HCT116 (cell line): Measurements from ENCODE around the gene TRPM3. TPM values are rescaled to one million over a fixed set of nuclear protein-coding genes. Genes with fewer than 3 reads are reported as not detected.

Experiments used
- ATAC-seq: fragments of 200-7000 bp; cut with Tn5 transposase; 2 replicates; pipeline ENCODE4 v1.9.1; 2020; ENCODE audit warnings: mild to moderate bottlenecking, moderate library complexity
- BruUV-seq: library from RNA; stranded (reverse); fragments of 400-500 nt; replicated peaks from 2 replicates; lab custom pipeline; 2021; lab: Mats Ljungman, UMichigan
- CTCF ChIA-PET: fragments of 300-600 bp; sonication (Branson Sonifier 250); formaldehyde crosslinking; loops from one replicate; lab custom pipeline; 2021; ENCODE audit warnings: antibody characterized with exemption; lab: Charles Lee
- POLR2A ChIA-PET: fragments of 300-600, 350-600 bp; sonication (Branson Sonifier 250); formaldehyde crosslinking; loops from one replicate; lab custom pipeline; 2021; ENCODE audit warnings: antibody characterized with exemption; lab: Charles Lee
- RAD21 ChIA-PET, 2 experiments: fragments of 300-600 bp; sonication (Branson Sonifier 250); formaldehyde crosslinking; loops; one replicate each; lab custom pipeline; 2023; ENCODE audit warnings: low total read pairs in 2 of 2; ENCODE audit not compliant: uncharacterized antibody in 2 of 2, unreplicated experiment in 2 of 2, low non-redundant PET in 1 of 2; lab: Charles Lee
- DNase-seq: peaks from one replicate; pipeline ENCODE4 v3.0.0-alpha.2; 2010; ENCODE audit warnings: low read depth, low spot score
- H2AFZ ChIP-seq: fragments of 200-600 bp; shearing (Covaris generic), sonication (generic); 2 replicates; pipeline ENCODE4 v1.6.1; 2017; ENCODE audit warnings: low read depth, mixed run types, mixed read lengths, antibody characterized with exemption, low read length; ENCODE audit not compliant: poor library complexity, severe bottlenecking
- H3K27ac ChIP-seq: 2 replicates; pipeline ENCODE4 v1.5.1; 2012; ENCODE audit warnings: low read depth, low read length
- H3K27me3 ChIP-seq: fragments of 200-600 bp; sonication (generic); 2 replicates; pipeline ENCODE4 v1.6.1; 2016; ENCODE audit warnings: mixed run types, low read length, mixed read lengths; ENCODE audit not compliant: insufficient read depth
- H3K36me3 ChIP-seq, 2 experiments: fragments of 200-500 bp in 1 of 2; fragments of 200-600 bp in 1 of 2; sonication (Bioruptor generic) in 1 of 2; sonication (generic) in 1 of 2; 2 replicates each; pipeline versions ENCODE4 v1.5.1 to v1.6.1; 2014 to 2016; ENCODE audit warnings: low read length in 2 of 2, inconsistent platforms in 1 of 2, mixed read lengths in 1 of 2, mixed run types in 1 of 2; ENCODE audit not compliant: insufficient read depth in 2 of 2, control insufficient read depth in 1 of 2
- H3K4me1 ChIP-seq, 2 experiments: fragments of 200-600 bp in 1 of 2; sonication (generic) in 1 of 2; 2 replicates each; pipeline versions ENCODE4 v1.5.1 to v1.6.1; 2012 to 2017; ENCODE audit warnings: low read length in 2 of 2, inconsistent platforms in 1 of 2, mild to moderate bottlenecking in 1 of 2, mixed read lengths in 1 of 2, mixed run types in 1 of 2, moderate library complexity in 1 of 2; ENCODE audit not compliant: insufficient read depth in 2 of 2, control insufficient read depth in 1 of 2
- H3K4me2 ChIP-seq: fragments of 200-600 bp; sonication (generic); 2 replicates; pipeline ENCODE4 v1.6.1; 2017; ENCODE audit warnings: mixed run types, low read length, mixed read lengths
- H3K4me3 ChIP-seq, 2 experiments: fragments of 200-600 bp in 1 of 2; sonication (generic) in 1 of 2; replicated peaks in 1 of 2; 2 replicates each; pipeline ENCODE4 v1.5.1; 2011 to 2016; ENCODE audit warnings: low read length in 2 of 2, control low read depth in 1 of 2, low read depth in 1 of 2, mild to moderate bottlenecking in 1 of 2, mixed read lengths in 1 of 2, mixed run types in 1 of 2
- H3K79me2 ChIP-seq: fragments of 200-600 bp; sonication (generic); 2 replicates; pipeline ENCODE4 v1.6.1; 2017; ENCODE audit warnings: mild to moderate bottlenecking, mixed run types, low read length, moderate library complexity, mixed read lengths; ENCODE audit not compliant: insufficient read depth
- H3K9ac ChIP-seq: fragments of 200-600 bp; sonication (generic); 2 replicates; pipeline ENCODE4 v1.6.1; 2016; ENCODE audit warnings: low read length, mixed read lengths
- H3K9me2 ChIP-seq: fragments of 200-600 bp; sonication (generic), shearing (Covaris generic); 2 replicates; pipeline ENCODE4 v1.6.1; 2017; ENCODE audit warnings: mixed run types, mild to moderate bottlenecking, moderate library complexity; ENCODE audit not compliant: insufficient read depth
- H3K9me3 ChIP-seq, 2 experiments: fragments of 200-500 bp in 1 of 2; fragments of 200-600 bp in 1 of 2; sonication (Bioruptor generic) in 1 of 2; sonication (generic) in 1 of 2; 2 replicates each; pipeline ENCODE4 v1.6.1; 2014 to 2017; ENCODE audit warnings: low read length in 2 of 2, mixed read lengths in 2 of 2, inconsistent platforms in 1 of 2, low read depth in 1 of 2, mild to moderate bottlenecking in 1 of 2, mixed run types in 1 of 2, moderate library complexity in 1 of 2; ENCODE audit not compliant: control insufficient read depth in 1 of 2, insufficient read depth in 1 of 2
- H4K20me1 ChIP-seq: fragments of 200-600 bp; sonication (generic), shearing (Covaris generic); 2 replicates; pipeline ENCODE4 v1.6.1; 2017; ENCODE audit warnings: mixed run types, mild to moderate bottlenecking, moderate library complexity; ENCODE audit not compliant: insufficient read depth
- CBX3 ChIP-seq: IDR thresholded peaks from 2 replicates; pipeline ENCODE4 v1.6.1; 2012; ENCODE audit warnings: low read depth
- CTCF ChIP-seq, 3 experiments: fragments of 200-600 bp in 1 of 3; sonication (generic) in 1 of 3; IDR thresholded peaks in 2 of 3; conservative IDR thresholded peaks in 1 of 3; 2 replicates each; pipeline ENCODE4 v1.5.1; 2012 to 2017; ENCODE audit warnings: low read depth in 2 of 3, low read length in 2 of 3, antibody characterized with exemption in 1 of 3, borderline replicate concordance in 1 of 3, control low read depth in 1 of 3, mild to moderate bottlenecking in 1 of 3, mixed read lengths in 1 of 3, mixed run types in 1 of 3, moderate library complexity in 1 of 3; ENCODE audit not compliant: insufficient read depth in 1 of 3
- ELF1 ChIP-seq: IDR thresholded peaks from 2 replicates; pipeline ENCODE4 v1.6.1; 2012; ENCODE audit warnings: low read depth, borderline replicate concordance
- EZH2 ChIP-seq: fragments of 200-600 bp; sonication (generic); IDR thresholded peaks from 2 replicates; pipeline ENCODE4 v1.6.1; 2017; ENCODE audit warnings: antibody characterized with exemption, mixed run types
- JUND ChIP-seq: IDR thresholded peaks from 2 replicates; pipeline ENCODE4 v1.6.1; 2012
- POLR2AphosphoS5 ChIP-seq: IDR thresholded peaks from 2 replicates; pipeline ENCODE4 v1.6.1; 2011; ENCODE audit warnings: mild to moderate bottlenecking, low read depth, low read length, moderate library complexity
- RAD21 ChIP-seq: IDR thresholded peaks from 2 replicates; pipeline ENCODE4 v1.6.1; 2012; ENCODE audit warnings: low read depth, mild to moderate bottlenecking
- REST ChIP-seq: IDR thresholded peaks from 2 replicates; pipeline ENCODE4 v1.6.1; 2012; ENCODE audit warnings: low read depth
- SIN3A ChIP-seq: IDR thresholded peaks from 2 replicates; pipeline ENCODE4 v1.6.1; 2012; ENCODE audit warnings: low read depth
- SP1 ChIP-seq: IDR thresholded peaks from 2 replicates; pipeline ENCODE4 v1.6.1; 2012; ENCODE audit warnings: low read depth
- TCF7L2 ChIP-seq: IDR thresholded peaks from 2 replicates; pipeline ENCODE4 v1.7.0; 2011; ENCODE audit warnings: borderline replicate concordance, inconsistent platforms; ENCODE audit not compliant: insufficient read depth, insufficient read length; ENCODE audit errors: extremely low read depth
- YY1 ChIP-seq: IDR thresholded peaks from 2 replicates; pipeline ENCODE4 v1.6.1; 2011; ENCODE audit warnings: low read length, low read depth, moderate library complexity, mild to moderate bottlenecking; ENCODE audit not compliant: insufficient replicate concordance; ENCODE audit errors: extremely low read depth
- intact Hi-C: fragments of 100-400 bp; cut with micrococcal nuclease; formaldehyde crosslinking; loops from 2 replicates; pipeline ENCODE4 v1.10.0; 2022
- total RNA-seq: library from RNA; stranded (reverse); gene quantifications from one replicate; pipeline ENCODE4 v1.2.1, GENCODE V29; 2021; ENCODE audit not compliant: unreplicated experiment
- TF ChIP-seq, protein P1 (sequence below): IDR thresholded peaks from 2 replicates; pipeline ENCODE4 v1.6.1; 2012

TRPM3 gene
- total RNA-seq, 1 experiment from 2014 or later = not detected

DNA sequence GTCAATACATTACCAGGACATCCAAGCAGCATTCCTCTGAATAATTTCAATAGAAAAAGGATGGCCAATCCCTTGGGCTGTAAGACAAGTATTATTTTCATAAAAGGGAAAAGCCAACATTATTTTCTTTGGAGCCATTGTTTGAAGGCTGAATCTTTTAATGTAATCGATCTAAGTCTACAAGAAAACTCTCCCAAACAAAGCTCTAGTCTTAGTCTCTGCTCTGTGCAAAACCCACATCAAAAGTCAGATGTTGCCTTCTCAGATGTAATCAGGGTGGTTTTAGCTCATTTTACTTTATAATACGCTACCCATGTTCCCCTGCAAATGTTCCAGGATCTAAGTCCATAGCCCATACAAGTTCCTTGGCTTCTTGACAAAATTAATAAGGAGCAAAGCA is 325.6 kb downstream of the TRPM3 start:
- intact Hi-C loops = no loop called here
- H3K27me3 ChIP-seq = peaks cover 41% of the 10 kb centered on the region
- BruUV-seq = no TSS peak
- H3K9me2 ChIP-seq = no peaks in the 10 kb centered on the region
- ChIA-PET RAD21 (no interaction called here), POLR2A (no interaction called here), CTCF (no interaction called here)
- no peak for TF ChIP-seq POLR2AphosphoS5
- no peak for TF ChIP-seq YY1
- no peak for TF ChIP-seq CTCF (IDR thresholded peaks at IDR 0.05 in 2 of 3, conservative IDR thresholded peaks at IDR 0.05 in 1 of 3; ENCODE audit: borderline replicate concordance in 1 of 3, insufficient read depth in 1 of 3, low read depth in 2 of 3, low read length in 2 of 3)
- no peak for TF ChIP-seq EZH2
- no peak for TF ChIP-seq REST
- TF ChIP-seq JUND = no peak
- TF ChIP-seq TCF7L2 = no peak
- no peak for TF ChIP-seq CBX3
- TF ChIP-seq RAD21 = no peak
- no peak for TF ChIP-seq ELF1
- TF ChIP-seq, protein P1, sequence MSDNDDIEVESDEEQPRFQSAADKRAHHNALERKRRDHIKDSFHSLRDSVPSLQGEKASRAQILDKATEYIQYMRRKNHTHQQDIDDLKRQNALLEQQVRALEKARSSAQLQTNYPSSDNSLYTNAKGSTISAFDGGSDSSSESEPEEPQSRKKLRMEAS = no peak
- TF ChIP-seq SIN3A = no peak
- no peak for TF ChIP-seq SP1
- H3K79me2 ChIP-seq = no peaks in the 10 kb centered on the region
- H3K9ac ChIP-seq = no peak overlapping the region
- DNase-seq (no peak), ATAC-seq (no peak)
- H3K4me1 ChIP-seq = no peaks in the 10 kb centered on the region
- H3K27ac ChIP-seq = no peak overlapping the region
- H3K36me3 ChIP-seq = no peaks in the 10 kb centered on the region
- H4K20me1 ChIP-seq = no peaks in the 10 kb centered on the region
- no peak overlapping the region for H3K4me2 ChIP-seq
- H3K4me3 ChIP-seq = no peak overlapping the region
- no peak overlapping the region for H2AFZ ChIP-seq
- no peaks in the 10 kb centered on the region for H3K9me3 ChIP-seq
